Measurements from ENCODE around the gene C1orf50.

DNA sequence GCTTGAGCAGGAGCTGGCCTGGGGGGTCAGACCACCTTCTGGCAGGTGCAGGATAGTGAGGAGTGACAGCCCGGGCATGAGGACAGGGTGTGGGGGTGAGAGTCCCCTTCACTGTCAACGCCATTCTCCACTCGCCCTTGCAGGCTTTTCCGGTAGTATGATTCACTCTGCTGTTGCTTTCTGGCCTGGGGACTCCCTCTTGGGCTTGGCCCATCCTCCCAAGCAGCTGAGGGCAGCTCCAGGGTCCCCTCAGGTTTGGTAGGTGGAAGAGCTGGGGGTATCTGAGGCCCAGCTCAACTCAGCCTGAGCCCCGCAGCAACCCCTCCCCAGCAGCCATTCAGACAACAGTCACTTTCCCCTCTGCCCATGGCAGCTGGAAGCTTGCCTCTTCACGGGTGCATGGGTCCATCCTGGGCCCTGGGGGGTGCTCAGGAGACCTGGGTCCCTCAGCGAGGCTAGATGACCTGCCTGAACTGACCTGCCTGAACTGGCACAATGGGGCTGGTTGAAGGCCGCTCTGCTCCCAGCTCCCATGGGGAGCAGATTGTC, 28.3 kb upstream of the C1orf50 start:
- no peak for TF ChIP-seq POLR2A (IDR thresholded peaks at IDR 0.05; ENCODE audit: low read depth, low read length)
- TF ChIP-seq, protein P1, sequence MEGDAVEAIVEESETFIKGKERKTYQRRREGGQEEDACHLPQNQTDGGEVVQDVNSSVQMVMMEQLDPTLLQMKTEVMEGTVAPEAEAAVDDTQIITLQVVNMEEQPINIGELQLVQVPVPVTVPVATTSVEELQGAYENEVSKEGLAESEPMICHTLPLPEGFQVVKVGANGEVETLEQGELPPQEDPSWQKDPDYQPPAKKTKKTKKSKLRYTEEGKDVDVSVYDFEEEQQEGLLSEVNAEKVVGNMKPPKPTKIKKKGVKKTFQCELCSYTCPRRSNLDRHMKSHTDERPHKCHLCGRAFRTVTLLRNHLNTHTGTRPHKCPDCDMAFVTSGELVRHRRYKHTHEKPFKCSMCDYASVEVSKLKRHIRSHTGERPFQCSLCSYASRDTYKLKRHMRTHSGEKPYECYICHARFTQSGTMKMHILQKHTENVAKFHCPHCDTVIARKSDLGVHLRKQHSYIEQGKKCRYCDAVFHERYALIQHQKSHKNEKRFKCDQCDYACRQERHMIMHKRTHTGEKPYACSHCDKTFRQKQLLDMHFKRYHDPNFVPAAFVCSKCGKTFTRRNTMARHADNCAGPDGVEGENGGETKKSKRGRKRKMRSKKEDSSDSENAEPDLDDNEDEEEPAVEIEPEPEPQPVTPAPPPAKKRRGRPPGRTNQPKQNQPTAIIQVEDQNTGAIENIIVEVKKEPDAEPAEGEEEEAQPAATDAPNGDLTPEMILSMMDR (conservative IDR thresholded peaks at IDR 0.05; ENCODE audit: low read depth, low read length), result no peak
- TF ChIP-seq CHD1 (IDR thresholded peaks at IDR 0.05; ENCODE audit: low read depth, low read length), result no peak
- no peak for TF ChIP-seq FOS (IDR thresholded peaks at IDR 0.05; ENCODE audit: low read depth, low read length)
- no peak for TF ChIP-seq MXI1 (IDR thresholded peaks at IDR 0.05; ENCODE audit: borderline replicate concordance, low read depth, low read length)
- TF ChIP-seq RAD21 (IDR thresholded peaks at IDR 0.05; ENCODE audit: low read length), result no peak
- no peak for TF ChIP-seq BHLHE40 (IDR thresholded peaks at IDR 0.05; ENCODE audit: low read depth, low read length)
- no peak for TF ChIP-seq CEBPB (IDR thresholded peaks at IDR 0.05; ENCODE audit: low read depth, low read length)
- TF ChIP-seq, protein P2, sequence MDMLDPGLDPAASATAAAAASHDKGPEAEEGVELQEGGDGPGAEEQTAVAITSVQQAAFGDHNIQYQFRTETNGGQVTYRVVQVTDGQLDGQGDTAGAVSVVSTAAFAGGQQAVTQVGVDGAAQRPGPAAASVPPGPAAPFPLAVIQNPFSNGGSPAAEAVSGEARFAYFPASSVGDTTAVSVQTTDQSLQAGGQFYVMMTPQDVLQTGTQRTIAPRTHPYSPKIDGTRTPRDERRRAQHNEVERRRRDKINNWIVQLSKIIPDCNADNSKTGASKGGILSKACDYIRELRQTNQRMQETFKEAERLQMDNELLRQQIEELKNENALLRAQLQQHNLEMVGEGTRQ (IDR thresholded peaks at IDR 0.05; ENCODE audit: low read depth, low read length), result no peak
- TF ChIP-seq RFX5 (IDR thresholded peaks at IDR 0.05; ENCODE audit: low read depth, low read length), result no peak
- no peak for TF ChIP-seq MAZ (IDR thresholded peaks at IDR 0.05; ENCODE audit: borderline replicate concordance, low read depth, low read length)
- no peak for TF ChIP-seq MAFK (IDR thresholded peaks at IDR 0.05; ENCODE audit: low read depth, low read length)
